ENCODE measurements around the gene BRAT1.

BRAT1 gene

DNA sequence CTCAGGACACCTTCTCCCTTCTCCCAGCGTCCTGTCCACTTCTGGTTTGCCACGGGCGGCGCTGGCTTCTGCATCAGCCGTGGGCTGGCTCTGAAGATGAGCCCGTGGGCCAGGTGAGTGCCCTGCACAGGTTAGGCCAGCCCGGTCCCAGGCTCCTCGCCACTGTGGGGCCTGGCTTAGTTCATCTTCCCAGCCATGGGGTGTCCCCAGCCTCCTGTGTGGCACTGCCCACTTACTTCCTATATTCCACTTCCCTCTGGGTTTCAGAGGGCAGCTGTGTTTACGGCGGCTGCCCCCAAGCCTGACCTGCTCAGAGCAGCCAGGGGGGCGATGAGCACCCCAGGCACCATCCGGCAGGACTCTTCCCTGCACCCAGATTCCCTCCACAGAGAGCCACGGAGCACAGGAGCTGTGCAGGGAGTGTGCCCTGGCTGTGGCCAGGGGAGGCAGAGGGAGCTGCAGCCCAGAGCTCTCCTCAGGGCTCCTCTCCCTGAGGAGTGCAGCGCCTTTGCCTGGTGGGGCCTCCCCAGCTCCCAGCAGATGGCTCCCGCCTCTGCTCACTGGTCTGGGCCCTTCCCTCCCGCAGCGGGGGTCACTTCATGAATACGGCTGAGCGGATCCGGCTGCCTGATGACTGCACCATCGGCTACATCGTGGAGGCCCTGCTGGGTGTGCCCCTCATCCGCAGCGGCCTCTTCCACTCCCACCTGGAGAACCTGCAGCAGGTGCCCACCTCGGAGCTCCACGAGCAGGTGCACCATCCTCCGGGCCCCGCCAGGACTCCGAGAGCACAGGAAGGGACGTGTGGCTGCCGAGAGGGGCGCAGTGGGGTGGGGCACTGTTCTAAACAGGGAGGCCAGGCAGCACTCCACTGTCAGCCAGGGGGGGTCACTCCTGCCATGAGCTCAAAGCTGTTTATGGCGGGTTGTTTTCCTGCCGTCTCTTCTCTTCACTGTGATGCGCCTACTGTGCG, 29.4 kb downstream of the BRAT1 start:
- no peak for DNase-seq (ENCODE audit: low read depth in 2 of 2, low spot score in 1 of 2)

DNA sequence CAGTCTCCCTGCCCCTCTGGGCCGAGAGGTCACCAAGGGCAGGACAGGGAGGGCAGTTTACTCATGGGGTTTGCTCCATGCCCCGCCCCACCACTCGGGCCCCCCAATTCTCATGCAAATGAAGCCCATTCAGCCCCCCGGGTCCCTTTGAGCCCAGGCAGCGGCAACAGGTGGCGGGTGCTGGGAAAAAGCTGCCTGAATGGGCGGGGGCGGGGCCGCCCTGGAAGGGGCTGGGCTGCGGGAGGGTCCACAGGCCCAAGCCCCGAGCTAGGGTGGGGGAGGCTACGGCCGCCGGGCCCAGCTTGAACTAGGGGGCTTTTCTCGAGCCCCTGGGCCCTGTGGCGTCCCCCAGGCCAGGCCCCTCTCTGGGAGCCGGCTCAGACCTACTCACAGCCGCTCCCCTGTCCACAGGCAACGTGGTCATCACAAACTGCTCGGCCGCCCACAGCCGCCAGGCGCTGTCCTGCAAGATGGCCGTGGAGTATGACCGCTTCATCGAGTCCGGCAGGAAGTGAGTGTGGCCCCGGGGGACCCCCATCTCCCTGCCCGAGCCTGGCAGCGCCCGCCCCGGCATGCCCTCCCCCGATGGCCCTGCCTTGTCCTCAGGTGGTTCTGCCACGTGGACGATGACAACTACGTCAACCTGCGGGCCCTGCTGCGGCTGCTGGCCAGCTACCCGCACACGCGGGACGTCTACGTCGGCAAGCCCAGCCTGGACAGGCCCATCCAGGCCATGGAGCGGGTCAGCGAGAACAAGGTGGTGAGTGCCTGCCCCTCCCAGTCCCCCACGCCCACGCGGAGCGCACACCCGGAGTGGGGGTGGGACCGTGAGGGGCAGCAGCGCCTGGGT, 30.3 kb downstream of the BRAT1 start:
- DNase-seq (ENCODE audit: low read depth in 2 of 2, low spot score in 1 of 2), result no peak

- DNase-seq (ENCODE audit: low read depth in 2 of 2, low spot score in 1 of 2), result no peak
These were observed 31.1 kb downstream of the BRAT1 start for GRCh38 chr7:2523941-2524807.

- no peak for DNase-seq (ENCODE audit: low read depth in 2 of 2, low spot score in 1 of 2)
These were observed 31.8 kb downstream of the BRAT1 start for GRCh38 chr7:2523461-2523936.

- DNase-seq (ENCODE audit: low read depth in 2 of 2, low spot score in 1 of 2), result no peak
These were observed 32.4 kb downstream of the BRAT1 start for GRCh38 chr7:2522780-2523433.

- DNase-seq (ENCODE audit: low read depth in 2 of 2, low spot score in 1 of 2), result peak in 1 of 2 donors; percentile 54
These were observed 33.3 kb downstream of the BRAT1 start for GRCh38 chr7:2521952-2522591.

DNA sequence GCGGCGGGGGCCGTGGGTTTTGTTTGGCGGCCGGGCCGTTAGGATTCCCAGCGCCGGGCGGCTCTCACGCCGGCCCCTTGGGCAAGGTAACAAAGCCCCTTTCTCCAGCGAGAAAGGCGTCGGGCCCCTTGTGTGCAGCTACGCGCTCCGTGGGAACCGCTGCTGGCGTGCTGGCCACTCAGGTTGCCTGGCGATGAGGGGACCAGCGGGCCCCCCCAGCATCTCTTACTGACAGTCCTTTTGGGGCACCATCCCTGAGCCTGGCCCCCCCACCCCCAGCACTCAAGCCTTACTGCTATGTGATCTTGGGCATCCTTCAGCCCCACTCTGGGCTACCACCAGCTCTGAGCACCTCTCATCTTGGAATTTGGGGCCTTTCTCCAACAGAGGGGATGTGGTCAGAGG, 34.0 kb downstream of the BRAT1 start:
- DNase-seq (ENCODE audit: low read depth in 2 of 2, low spot score in 1 of 2), result no peak

DNA sequence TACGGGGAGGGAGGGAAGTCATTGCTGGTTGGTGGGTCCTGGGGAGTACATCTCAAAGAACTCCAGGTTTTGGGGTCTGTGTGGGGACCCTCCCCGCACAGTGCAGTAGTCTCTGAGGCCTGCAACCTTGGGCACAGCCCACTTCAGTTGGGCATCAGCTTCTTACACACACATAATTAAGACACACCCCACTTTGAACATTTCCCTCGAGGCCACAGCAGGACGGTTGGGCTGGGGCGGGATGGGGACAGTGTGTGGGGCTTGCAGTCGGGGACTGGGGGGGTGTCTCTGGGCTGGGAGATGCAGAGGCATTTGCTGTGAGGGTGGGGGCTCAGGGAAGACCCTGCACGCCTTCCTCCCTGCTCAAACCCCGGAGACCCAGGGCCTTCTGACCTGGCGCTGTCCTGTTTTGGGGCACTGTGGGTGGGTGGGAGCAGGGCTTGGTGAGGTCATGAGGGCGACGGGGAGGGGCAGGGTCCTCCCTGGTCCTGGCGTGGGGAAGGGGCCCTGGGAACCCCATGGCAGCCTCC, 34.5 kb downstream of the BRAT1 start:
- no peak for DNase-seq (ENCODE audit: low read depth in 2 of 2, low spot score in 1 of 2)

GRCh38 chr7:2520131-2520760, 35.1 kb downstream of the BRAT1 start:
- no peak for DNase-seq (ENCODE audit: low read depth in 2 of 2, low spot score in 1 of 2)

- peak; percentile 70 to 74 for DNase-seq (ENCODE audit: low read depth in 2 of 2, low spot score in 1 of 2)
These were observed 36.0 kb downstream of the BRAT1 start, which contains the start of gene LFNG for GRCh38 chr7:2519119-2519930. Gene LFNG (plus strand): TSS chr7:2519774. CDS start chr7:2519862, 88 bp downstream.

DNA sequence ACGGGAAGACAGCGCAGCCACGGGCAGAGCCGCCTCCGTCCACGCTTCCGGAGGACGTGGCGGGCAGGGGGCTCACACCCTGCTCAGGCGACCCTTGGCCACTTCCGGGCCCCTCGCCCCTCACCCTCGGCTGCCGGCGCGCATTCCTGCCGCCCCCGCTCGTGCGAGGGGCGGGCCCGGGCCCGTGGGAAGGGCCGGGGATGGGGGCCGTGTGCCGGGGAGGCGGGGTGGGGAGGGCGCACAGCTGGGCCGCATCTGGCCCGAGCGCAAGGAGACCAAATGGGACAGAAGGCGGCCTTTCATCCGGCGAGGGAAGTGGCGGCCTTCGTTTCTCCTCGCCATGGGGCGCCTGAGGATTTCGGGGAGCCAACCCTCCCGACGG, 36.6 kb downstream of the BRAT1 start:
- no peak for DNase-seq (ENCODE audit: low read depth in 2 of 2, low spot score in 1 of 2)

- no peak for DNase-seq (ENCODE audit: low read depth in 2 of 2, low spot score in 1 of 2)
These were observed 37.4 kb downstream of the BRAT1 start for GRCh38 chr7:2517678-2518507.

DNA sequence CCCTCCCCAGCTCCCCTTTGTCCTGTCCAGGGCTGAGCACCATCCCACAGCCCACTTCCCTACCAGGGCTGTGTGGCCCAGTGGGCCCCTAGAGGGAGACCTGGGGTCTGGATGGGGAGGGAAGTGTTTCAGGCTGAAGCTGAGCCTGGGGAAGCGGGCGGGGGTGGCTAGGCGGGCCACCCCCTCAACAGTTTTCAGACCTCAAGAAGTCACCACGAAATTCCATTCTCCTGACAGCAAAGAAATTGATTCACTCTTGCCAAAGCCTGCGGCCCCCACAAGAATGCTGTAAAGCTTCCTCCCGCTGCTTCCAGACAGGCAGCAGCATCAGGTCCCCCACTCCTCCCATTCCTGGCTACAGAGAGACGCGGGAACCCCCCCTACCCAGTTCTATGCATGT, 38.3 kb downstream of the BRAT1 start:
- no peak for DNase-seq (ENCODE audit: low read depth in 2 of 2, low spot score in 1 of 2)

DNA sequence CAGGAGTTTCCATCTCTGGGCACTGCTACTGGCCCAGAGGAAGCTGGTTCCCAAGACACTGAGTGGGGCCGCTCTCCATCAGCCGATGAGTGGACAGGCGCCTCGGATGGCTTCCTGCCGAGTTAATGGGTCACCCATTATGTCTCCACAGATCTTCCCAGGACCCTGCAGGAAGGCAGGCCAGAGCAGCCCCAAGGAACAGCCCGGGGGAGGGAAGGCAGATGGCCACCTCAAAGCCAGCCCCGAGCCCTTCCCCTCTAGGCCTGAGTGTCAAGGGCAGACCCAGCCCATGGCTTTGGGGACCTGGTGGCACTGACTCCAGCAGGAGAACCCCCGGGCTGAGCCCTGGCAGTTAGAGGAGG, 39.1 kb downstream of the BRAT1 start:
- DNase-seq (ENCODE audit: low read depth in 2 of 2, low spot score in 1 of 2), result no peak

DNA sequence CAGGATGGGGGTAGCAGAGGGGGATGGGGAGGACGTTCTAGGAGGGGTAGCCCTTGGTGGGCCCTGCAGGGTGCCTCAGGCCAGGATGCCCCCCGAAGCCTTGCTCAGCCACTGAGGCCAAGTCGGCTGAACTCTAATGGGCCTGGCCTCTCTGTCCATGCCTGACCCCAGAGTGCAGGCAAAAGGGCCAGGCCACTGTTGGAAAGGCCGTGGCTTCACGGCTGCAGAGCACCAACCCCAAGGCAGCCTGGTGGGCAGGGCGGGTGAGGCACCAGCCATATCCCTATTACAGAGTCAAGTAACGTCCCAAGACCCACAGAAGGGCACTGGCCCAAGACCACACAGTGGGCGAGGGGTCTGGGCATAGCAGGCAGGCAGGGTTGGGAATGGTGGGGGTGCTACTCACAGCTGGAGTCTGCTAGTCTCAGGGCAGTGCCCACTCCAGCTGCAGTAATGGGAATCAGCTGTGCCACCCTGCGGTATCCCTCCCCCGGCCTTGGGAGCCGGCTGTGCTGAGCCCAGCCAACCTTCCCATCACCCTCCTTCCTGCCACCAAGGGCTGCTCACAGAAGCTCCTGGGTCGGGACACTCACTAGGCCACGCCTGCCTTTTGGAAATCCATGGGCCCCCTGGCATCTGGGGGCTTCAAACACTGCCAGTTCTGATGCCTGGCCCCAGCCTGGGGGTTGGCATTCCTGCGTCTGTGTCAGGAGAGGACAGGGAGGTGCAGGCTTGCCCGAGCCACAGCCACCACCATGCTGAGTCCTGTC, 39.7 kb downstream of the BRAT1 start:
- no peak for DNase-seq (ENCODE audit: low read depth in 2 of 2, low spot score in 1 of 2)
